Urinary bladder (tissue), 4 donors: ENCODE data around the gene VIPR1. TPM values are rescaled to one million over a fixed set of nuclear protein-coding genes. Genes with fewer than 3 reads are reported as not detected.
A peak's percentile ranks its signal among the peaks of the same experiment; 100 is the strongest.

Experiments
- DNase-seq: peaks from one replicate; pipeline ENCODE4 v3.0.0-alpha.2; 2015; ENCODE audit errors: extremely low spot score
- H3K27ac ChIP-seq: one replicate; pipeline ENCODE4 v1.5.1; 2013; ENCODE audit warnings: low read depth, mild to moderate bottlenecking, moderate library complexity
- H3K36me3 ChIP-seq: one replicate; pipeline ENCODE4 v1.6.1; 2013; ENCODE audit warnings: mild to moderate bottlenecking, moderate library complexity; ENCODE audit not compliant: insufficient read depth
- H3K4me1 ChIP-seq: one replicate; pipeline ENCODE4 v1.6.1; 2013; ENCODE audit warnings: mild to moderate bottlenecking, moderate library complexity; ENCODE audit not compliant: insufficient read depth
- H3K4me3 ChIP-seq: one replicate; pipeline ENCODE4 v1.5.1; 2013; ENCODE audit warnings: low read depth, low read length
- WGBS: extraction: QIAGEN DNeasy Blood & Tissue Kit; methylation state at CpG from one replicate; pipeline ENCODE4 v1.1.7; 2013; 5-methylcytosine and 5-hydroxymethylcytosine counted together
- polyA plus RNA-seq: library from polyadenylated mRNA; stranded (reverse); fragments of 200-250 nt; gene quantifications from one replicate; pipeline ENCODE4 v1.2.3, GENCODE V29; 2013
- total RNA-seq: library from RNA; depleted of rRNA; stranded (reverse); fragments of >200 nt; gene quantifications from one replicate; pipeline ENCODE4 v1.2.3, GENCODE V29; 2014
- donor health status: healthy with polysubstance abuse.
- donor health status: healthy.

The VIPR1 gene
- total and polyA plus RNA-seq, 2 donors, result 5.2 to 6.2 TPM

- DNase-seq, result no peak
- Histone ChIP-seq H3K4me1 (no peaks in the 10 kb centered on the region), H3K27ac (no peak overlapping the region), H3K4me3 (no peak overlapping the region), H3K36me3 (no peaks in the 10 kb centered on the region)
- 59% methylated on average over 1 of the region's 1 CpG for WGBS
Observed at GRCh38 chr3:42511201-42511600, 8.8 kb downstream of the VIPR1 start.

- no peaks in the 10 kb centered on the region for H3K4me1 ChIP-seq
- no peak overlapping the region for H3K27ac ChIP-seq
- no peak for DNase-seq
- 82% methylated on average over 2 of the region's 2 CpGs for WGBS
- H3K36me3 ChIP-seq, result no peaks in the 10 kb centered on the region
- no peak overlapping the region for H3K4me3 ChIP-seq
Observed at GRCh38 chr3:42511736-42512135, 9.3 kb downstream of the VIPR1 start.

- no peaks in the 10 kb centered on the region for H3K36me3 ChIP-seq
- no peak overlapping the region for H3K27ac ChIP-seq
- no peaks in the 10 kb centered on the region for H3K4me1 ChIP-seq
- WGBS, result 90% methylated on average over 3 of the region's 3 CpGs
- DNase-seq, result no peak
- no peak overlapping the region for H3K4me3 ChIP-seq
Observed at GRCh38 chr3:42513121-42513520, 10.7 kb downstream of the VIPR1 start.

GRCh38 chr3:42513521-42513920, 11.1 kb downstream of the VIPR1 start:
- WGBS, result 93% methylated on average over 6 of the region's 6 CpGs
- H3K36me3 ChIP-seq, result no peaks in the 10 kb centered on the region
- no peak overlapping the region for H3K27ac ChIP-seq
- no peak overlapping the region for H3K4me3 ChIP-seq
- no peak for DNase-seq
- no peaks in the 10 kb centered on the region for H3K4me1 ChIP-seq

DNA sequence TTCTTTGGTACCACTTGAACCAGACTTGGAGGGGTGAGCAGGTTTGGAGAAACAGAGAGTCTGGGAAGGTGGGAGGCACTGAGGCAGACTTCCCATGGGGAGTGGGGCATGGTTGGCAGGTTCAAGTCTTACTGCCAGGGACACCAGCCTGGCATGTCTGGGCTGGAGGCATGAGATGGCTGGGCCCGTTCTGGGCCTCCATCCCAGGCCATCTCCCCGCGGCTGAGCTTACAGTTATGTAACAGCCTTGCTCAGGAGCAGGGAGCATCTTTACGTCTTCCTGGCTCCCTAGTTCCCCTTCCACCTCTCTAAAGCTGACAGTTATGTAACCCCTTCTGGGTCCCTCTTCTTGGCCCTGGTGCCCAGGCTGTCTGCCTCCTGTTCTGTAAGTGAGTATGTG, 12.4 kb downstream of the VIPR1 start:
- no peaks in the 10 kb centered on the region for H3K4me1 ChIP-seq
- H3K27ac ChIP-seq, result peak overlapping the region; percentile 53
- H3K36me3 ChIP-seq, result no peaks in the 10 kb centered on the region
- no peak for DNase-seq
- 79% methylated on average over 4 of the region's 4 CpGs for WGBS
- no peak overlapping the region for H3K4me3 ChIP-seq

GRCh38 chr3:42515391-42515916, 13.0 kb downstream of the VIPR1 start:
- no peaks in the 10 kb centered on the region for H3K4me1 ChIP-seq
- peak overlapping the region; percentile 53 for H3K27ac ChIP-seq
- H3K36me3 ChIP-seq, result no peaks in the 10 kb centered on the region
- DNase-seq, result no peak
- H3K4me3 ChIP-seq, result no peak overlapping the region
- 82% methylated on average over 12 of the region's 12 CpGs for WGBS

- Histone ChIP-seq H3K36me3 (no peaks in the 10 kb centered on the region), H3K4me1 (no peaks in the 10 kb centered on the region), H3K4me3 (no peak overlapping the region), H3K27ac (no peak overlapping the region)
- no peak for DNase-seq
- WGBS, result 90% methylated on average over 2 of the region's 2 CpGs
Observed at GRCh38 chr3:42515976-42516375, 13.5 kb downstream of the VIPR1 start.

DNA sequence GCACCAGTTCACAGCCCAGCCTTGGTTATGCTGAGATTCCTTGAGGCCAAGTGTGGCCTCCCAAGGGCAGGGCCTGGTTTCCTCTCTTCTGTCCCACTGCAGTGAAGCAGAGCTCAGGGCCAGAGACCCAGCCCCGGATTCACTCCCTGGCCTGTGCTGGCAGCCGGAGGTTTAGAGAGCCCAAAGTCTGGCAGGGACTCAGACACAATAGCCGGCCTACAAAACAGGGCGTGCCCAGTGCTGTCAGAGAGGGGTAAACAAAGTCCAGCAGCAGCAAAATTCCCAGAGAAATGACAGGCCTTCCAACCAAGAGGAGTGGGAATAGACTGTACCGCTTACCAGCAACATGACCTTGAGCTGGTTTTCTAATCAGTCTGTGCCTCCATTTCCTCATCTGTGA, 14.0 kb downstream of the VIPR1 start:
- Histone ChIP-seq H3K4me1 (no peaks in the 10 kb centered on the region), H3K27ac (peak overlapping the region; percentile 26)

GRCh38 chr3:42517117-42517516, 14.7 kb downstream of the VIPR1 start:
- WGBS, result 65% methylated on average over 4 of the region's 4 CpGs
- no peak overlapping the region for H3K27ac ChIP-seq
- H3K4me1 ChIP-seq, result no peaks in the 10 kb centered on the region
- no peak for DNase-seq
- H3K36me3 ChIP-seq, result no peaks in the 10 kb centered on the region
- no peak overlapping the region for H3K4me3 ChIP-seq

More for the DNA sequence above, 14.0 kb downstream of the VIPR1 start:
- 67% methylated on average over 5 of the region's 5 CpGs for WGBS
- Histone ChIP-seq H3K4me3 (no peak overlapping the region), H3K36me3 (no peaks in the 10 kb centered on the region)
- no peak for DNase-seq

DNA sequence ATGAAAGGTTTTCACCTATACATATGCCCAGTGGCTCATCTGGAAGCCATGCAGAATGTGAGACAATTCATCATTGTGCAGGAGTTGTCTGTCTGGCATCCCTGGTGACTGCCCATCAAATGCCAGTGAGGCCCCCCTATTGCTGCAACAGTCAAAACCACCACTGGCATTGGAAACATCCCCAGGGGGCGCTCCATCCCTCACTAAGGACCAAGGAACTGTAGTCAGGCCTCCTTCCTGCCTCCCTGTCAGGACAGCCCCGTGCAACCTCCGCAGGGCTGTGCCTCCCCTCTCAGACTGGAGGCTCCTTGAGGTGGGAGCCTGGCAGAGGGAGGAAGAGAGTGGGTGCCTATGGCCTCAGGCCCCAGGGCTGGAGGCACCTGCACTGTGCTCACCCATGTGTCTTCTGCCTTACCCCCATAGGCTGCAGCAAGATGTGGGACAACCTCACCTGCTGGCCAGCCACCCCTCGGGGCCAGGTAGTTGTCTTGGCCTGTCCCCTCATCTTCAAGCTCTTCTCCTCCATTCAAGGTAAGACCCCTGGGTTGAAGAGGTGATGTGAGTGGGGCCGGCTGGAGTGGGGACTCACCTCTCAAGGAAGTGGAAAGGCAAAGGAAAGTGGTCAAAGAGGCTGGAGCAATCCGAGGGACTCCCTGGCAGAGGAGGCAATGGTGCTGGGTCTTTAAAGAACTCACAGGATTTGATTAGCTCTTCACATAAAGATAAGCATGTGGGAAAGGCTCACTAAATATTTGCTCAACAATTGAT, 16.5 kb downstream of the VIPR1 start:
- 79% methylated on average over 6 of the region's 6 CpGs for WGBS
- Histone ChIP-seq H3K4me1 (no peaks in the 10 kb centered on the region), H3K27ac (no peak overlapping the region), H3K4me3 (no peak overlapping the region), H3K36me3 (no peaks in the 10 kb centered on the region)
- DNase-seq, result no peak

- Histone ChIP-seq H3K4me1 (no peaks in the 10 kb centered on the region), H3K4me3 (no peak overlapping the region), H3K36me3 (no peaks in the 10 kb centered on the region), H3K27ac (no peak overlapping the region)
- 81% methylated on average over 2 of the region's 2 CpGs for WGBS
- no peak for DNase-seq
Observed at GRCh38 chr3:42519568-42519962, 17.1 kb downstream of the VIPR1 start.

DNA sequence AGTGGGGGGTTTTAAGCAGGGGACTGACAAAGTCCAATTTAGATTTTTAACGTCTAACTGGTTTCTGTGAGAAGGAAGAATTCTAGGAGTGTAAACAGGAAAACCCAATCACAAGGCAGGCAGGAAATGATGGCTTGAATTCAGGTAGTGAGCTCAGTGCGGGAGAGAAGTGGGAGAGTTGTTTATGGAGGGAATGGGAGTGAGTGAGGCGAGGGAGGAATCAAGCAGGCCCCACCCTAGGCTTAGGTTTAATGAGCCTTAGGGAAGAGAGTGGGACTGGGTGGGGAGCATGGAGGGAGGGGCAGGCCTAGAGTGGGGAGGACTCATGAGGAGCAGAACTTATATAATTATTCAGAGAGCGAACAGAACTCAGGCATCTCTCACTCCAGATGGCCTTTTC, 17.9 kb downstream of the VIPR1 start:
- no peak for DNase-seq
- 51% methylated on average over 4 of the region's 4 CpGs for WGBS

DNA sequence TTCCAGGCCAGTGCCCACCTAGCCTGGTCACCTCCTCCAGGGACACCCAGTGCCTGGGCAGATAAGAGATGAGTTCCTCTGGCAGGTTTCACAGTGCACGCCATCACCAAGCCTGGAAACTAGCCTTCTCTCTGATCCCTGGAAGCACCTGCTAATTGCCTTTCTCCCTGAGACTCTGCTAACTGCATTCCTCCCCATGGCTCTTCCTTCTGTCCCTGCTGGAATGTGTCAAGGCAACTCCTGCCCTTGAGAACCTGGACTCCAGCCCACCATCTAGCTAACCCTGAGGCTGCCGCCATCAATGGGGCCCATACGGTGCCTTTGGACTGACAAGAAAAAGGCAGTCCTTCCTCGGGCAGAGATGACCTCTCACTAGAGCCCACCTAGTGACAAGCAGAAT, 18.5 kb downstream of the VIPR1 start:
- Histone ChIP-seq H3K4me1 (no peaks in the 10 kb centered on the region), H3K27ac (no peak overlapping the region), H3K4me3 (no peak overlapping the region), H3K36me3 (no peaks in the 10 kb centered on the region)
- no peak for DNase-seq
- 91% methylated on average over 4 of the region's 4 CpGs for WGBS

More for the DNA sequence above, 17.9 kb downstream of the VIPR1 start:
- Histone ChIP-seq H3K27ac (no peak overlapping the region), H3K4me3 (no peak overlapping the region), H3K36me3 (no peaks in the 10 kb centered on the region), H3K4me1 (no peaks in the 10 kb centered on the region)

- no peak overlapping the region for H3K4me3 ChIP-seq
- no peaks in the 10 kb centered on the region for H3K4me1 ChIP-seq
- no peak overlapping the region for H3K27ac ChIP-seq
- no peak for DNase-seq
- WGBS, result 93% methylated on average over 3 of the region's 3 CpGs
- H3K36me3 ChIP-seq, result no peaks in the 10 kb centered on the region
Observed at GRCh38 chr3:42524751-42525150, 22.3 kb downstream of the VIPR1 start.
